Measurements from ENCODE around the gene EMX2.

Gene EMX2

DNA sequence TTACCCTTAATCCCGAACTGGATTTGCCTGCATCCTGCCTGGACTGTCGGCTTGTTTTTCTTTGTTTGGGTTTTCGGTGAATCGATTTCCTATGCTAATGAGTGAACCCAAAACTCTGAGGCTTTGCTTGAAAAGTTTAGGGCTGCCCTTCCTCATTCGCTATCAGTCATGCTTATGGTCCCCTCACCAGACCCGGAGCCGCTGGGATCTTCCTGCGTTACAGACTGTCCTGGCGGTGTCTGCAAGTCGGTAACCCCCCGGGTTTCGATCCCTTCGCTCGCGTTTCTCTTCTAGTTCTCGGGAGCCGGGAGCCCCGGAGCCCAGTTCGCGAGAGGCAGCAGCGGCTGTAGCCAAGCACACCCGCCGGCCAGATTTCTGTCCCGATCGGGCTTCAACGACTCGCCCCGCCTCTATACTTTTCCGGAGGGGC lies 2.2 kb downstream of the EMX2 start:
- DNase-seq (ENCODE audit: low read depth), result no peak

GRCh38 chr10:117545141-117546019 lies 2.8 kb downstream of the EMX2 start:
- no peak for DNase-seq (ENCODE audit: low read depth)

DNA sequence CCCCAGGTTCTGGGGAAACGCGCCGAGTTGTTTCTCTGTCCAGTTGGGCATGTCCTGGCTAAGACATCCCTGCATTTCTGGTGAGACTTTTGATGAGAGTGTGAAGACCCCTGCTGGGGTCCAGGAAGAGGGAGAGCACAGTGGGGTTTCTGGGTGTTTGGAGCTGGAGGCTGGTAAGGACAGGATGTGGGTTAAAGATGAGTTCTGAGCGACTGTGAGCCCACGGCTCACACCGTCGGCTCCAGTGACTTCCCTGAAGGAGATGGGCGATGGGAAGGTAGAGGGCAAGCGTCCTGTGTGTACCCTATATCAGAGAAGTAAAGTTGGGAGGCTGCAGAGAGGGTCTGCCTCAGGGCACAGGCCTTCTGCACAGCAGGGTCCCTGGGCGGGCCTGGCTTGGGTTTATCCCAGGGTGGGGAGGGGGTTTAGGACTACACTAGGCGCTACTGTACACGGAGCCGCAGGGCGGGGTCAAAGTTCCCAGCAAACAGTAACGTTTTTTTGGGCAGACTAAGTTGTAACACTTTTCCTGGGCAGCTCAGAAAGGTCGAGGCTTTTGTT lies 3.6 kb downstream of the EMX2 start:
- DNase-seq (ENCODE audit: low read depth), result no peak

GRCh38 chr10:117546581-117547015 lies 4.1 kb downstream of the EMX2 start:
- no peak for DNase-seq (ENCODE audit: low read depth)

- DNase-seq (ENCODE audit: low read depth), result no peak
Measured at GRCh38 chr10:117547016-117547715, 4.6 kb downstream of the EMX2 start.

GRCh38 chr10:117547716-117548668 lies 5.4 kb downstream of the EMX2 start:
- no peak for DNase-seq (ENCODE audit: low read depth)

- no peak for DNase-seq (ENCODE audit: low read depth)
Measured at GRCh38 chr10:117549100-117549585, 6.6 kb downstream of the EMX2 start.

DNA sequence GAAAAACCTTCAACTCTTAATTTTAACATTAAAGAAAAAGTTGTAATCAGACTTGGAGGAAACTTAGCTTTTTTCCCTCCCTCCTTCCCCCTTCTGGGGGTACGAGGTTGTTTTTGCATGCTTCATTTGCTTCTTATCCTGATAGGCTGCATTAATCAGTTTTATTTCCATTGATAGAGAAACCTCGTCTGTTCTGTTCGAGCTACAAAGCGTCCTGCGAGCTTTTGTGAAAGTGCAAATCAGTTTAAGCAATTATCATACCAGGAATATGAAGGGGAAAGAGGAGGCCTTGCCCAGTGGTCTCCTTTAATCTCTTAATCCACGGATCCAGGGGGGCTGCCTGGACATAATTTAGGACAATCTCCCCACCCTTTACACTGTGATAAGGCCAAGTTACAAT lies 7.5 kb downstream of the EMX2 start:
- no peak for DNase-seq (ENCODE audit: low read depth)

DNA sequence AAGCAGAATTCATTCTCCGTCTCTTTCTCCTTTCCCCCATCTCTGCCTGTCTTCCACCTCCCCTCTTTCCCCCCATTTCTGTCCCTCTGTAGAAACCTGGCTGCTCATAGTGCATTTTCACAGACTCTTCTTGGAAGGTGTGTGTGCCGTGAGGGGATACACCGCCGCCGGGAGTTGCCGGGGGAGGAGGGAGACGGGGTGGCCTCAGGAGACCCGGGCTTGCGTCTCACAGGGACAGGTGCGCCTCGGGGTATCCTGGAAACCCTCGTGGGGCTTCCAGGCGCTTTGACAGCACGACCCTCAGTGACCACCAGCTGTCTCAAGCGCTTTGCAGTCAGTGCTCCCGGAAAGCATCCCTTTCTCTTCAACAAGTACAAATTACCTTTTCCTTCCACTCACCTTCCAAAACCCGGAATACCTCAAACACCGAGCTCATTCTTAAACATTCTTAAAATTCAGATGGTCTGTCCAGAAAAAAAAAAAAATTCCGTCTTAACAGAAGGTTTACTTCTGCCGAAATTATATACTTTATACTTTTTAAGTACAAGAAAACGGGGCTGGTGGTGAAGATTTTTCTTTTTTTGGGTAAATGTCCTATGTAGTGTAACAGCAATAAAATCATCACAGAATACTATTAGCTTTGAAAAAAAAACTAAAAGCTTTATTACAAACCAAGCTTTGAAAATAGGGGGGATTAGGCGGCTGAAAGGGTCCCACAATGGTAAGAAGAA lies 8.2 kb downstream of the EMX2 start:
- no peak for DNase-seq (ENCODE audit: low read depth)

- DNase-seq (ENCODE audit: low read depth), result no peak
Measured at GRCh38 chr10:117551330-117552155, 9.0 kb downstream of the EMX2 start.

GRCh38 chr10:117552156-117552631 lies 9.6 kb downstream of the EMX2 start:
- DNase-seq (ENCODE audit: low read depth), result no peak

- DNase-seq (ENCODE audit: low read depth), result no peak
Measured at GRCh38 chr10:117552701-117553141, 10.2 kb downstream of the EMX2 start.

- no peak for DNase-seq (ENCODE audit: low read depth)
Measured at GRCh38 chr10:117553142-117553814, 10.7 kb downstream of the EMX2 start.

- DNase-seq (ENCODE audit: low read depth), result no peak
Measured at GRCh38 chr10:117553815-117554172, 11.2 kb downstream of the EMX2 start.

GRCh38 chr10:117554241-117554814 lies 11.8 kb downstream of the EMX2 start:
- DNase-seq (ENCODE audit: low read depth), result no peak

- DNase-seq (ENCODE audit: low read depth), result no peak
Measured at GRCh38 chr10:117555017-117555416, 12.5 kb downstream of the EMX2 start.

GRCh38 chr10:117555863-117556262 lies 13.3 kb downstream of the EMX2 start:
- DNase-seq (ENCODE audit: low read depth), result no peak

DNA sequence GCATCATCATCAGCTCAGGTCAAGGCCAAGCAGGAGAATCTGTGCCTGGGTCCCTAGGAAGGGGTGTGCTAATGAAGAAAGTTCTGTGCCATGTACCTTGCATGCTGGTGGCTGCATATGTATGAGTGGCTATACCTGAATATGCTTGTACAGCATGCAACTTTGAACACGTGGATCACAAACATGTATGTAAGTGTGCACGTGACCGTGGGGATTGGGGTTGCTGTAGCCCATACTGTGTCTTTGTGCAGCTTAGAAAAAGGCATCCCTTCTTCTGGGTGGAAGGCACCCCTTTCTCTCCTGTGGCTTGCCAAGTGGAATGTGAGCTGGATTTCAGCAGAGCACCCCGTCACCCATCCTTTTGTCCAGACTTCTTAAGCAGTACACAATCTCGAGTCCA lies 13.8 kb downstream of the EMX2 start:
- DNase-seq (ENCODE audit: low read depth), result no peak

DNA sequence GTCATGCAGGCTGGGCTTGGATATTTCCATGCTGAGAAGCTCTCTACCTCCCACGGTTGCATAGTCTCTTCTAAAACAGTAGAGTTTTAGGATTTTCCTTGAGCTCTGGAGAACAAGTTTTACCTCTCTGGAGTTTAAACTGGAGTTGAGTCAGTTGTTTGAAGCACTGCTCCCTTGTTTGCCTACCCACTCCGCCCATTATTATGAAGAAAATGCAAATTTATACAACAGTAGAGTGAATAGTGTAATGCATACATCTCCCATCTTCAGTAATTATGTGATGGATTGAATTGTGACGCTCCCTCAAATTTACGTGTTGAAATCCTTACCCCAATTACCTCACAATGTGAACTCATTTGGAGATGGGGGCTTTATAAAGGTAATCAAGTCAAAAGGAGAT lies 17.2 kb downstream of the EMX2 start:
- no peak for DNase-seq (ENCODE audit: low read depth)
